HG03159 (cell line): ENCODE data around the gene PGAM2.

Experiments
- ATAC-seq: cut with Tn5 transposase; IDR thresholded peaks from one replicate; pipeline ENCODE4 v1.9.1; 2021; ENCODE audit warnings: mild to moderate bottlenecking, moderate library complexity; ENCODE audit not compliant: unreplicated experiment

PGAM2 gene

GRCh38 chr7:44103923-44104859 lies 38.8 kb upstream of the PGAM2 start, which contains the start of gene AEBP1:
Gene AEBP1 (plus strand): TSS chr7:44104345. CDS start chr7:44104666, 321 bp downstream.
- ATAC-seq = no peak

- no peak for ATAC-seq
Observed at GRCh38 chr7:44103566-44103922, 38.2 kb upstream of the PGAM2 start.

- ATAC-seq = no peak
Observed at GRCh38 chr7:44102846-44103565, 37.6 kb upstream of the PGAM2 start.

GRCh38 chr7:44101966-44102845 lies 36.8 kb upstream of the PGAM2 start:
- no peak for ATAC-seq

- no peak for ATAC-seq
Observed at GRCh38 chr7:44101303-44101965, 36.1 kb upstream of the PGAM2 start.

- no peak for ATAC-seq
Observed at GRCh38 chr7:44100458-44101302, 35.3 kb upstream of the PGAM2 start.

GRCh38 chr7:44099669-44100068 lies 34.3 kb upstream of the PGAM2 start:
- ATAC-seq = no peak

- ATAC-seq = no peak
Observed at GRCh38 chr7:44098092-44099068, 33.0 kb upstream of the PGAM2 start.

- peak; percentile 76 for ATAC-seq
Observed at GRCh38 chr7:44097064-44097932, 31.9 kb upstream of the PGAM2 start.

- no peak for ATAC-seq
Observed at GRCh38 chr7:44096326-44096881, 31.0 kb upstream of the PGAM2 start.

- no peak for ATAC-seq
Observed at GRCh38 chr7:44095781-44096180, 30.4 kb upstream of the PGAM2 start.

- ATAC-seq = no peak
Observed at GRCh38 chr7:44094883-44095592, 29.7 kb upstream of the PGAM2 start.

- ATAC-seq = no peak
Observed at GRCh38 chr7:44094365-44094764, 29.0 kb upstream of the PGAM2 start.

- ATAC-seq = no peak
Observed at GRCh38 chr7:44093102-44093641, 27.8 kb upstream of the PGAM2 start.

GRCh38 chr7:44087911-44088838 lies 22.8 kb upstream of the PGAM2 start:
- ATAC-seq = no peak
